ENCODE results near the gene PDK4.

The PDK4 gene

GRCh38 chr7:95550546-95550945 is 45.8 kb downstream of the PDK4 start:
- H3K4me3 ChIP-seq (ENCODE audit: low read length), result no peak overlapping the region
- no peak for DNase-seq (ENCODE audit: low read depth)
- TF ChIP-seq, protein P1, sequence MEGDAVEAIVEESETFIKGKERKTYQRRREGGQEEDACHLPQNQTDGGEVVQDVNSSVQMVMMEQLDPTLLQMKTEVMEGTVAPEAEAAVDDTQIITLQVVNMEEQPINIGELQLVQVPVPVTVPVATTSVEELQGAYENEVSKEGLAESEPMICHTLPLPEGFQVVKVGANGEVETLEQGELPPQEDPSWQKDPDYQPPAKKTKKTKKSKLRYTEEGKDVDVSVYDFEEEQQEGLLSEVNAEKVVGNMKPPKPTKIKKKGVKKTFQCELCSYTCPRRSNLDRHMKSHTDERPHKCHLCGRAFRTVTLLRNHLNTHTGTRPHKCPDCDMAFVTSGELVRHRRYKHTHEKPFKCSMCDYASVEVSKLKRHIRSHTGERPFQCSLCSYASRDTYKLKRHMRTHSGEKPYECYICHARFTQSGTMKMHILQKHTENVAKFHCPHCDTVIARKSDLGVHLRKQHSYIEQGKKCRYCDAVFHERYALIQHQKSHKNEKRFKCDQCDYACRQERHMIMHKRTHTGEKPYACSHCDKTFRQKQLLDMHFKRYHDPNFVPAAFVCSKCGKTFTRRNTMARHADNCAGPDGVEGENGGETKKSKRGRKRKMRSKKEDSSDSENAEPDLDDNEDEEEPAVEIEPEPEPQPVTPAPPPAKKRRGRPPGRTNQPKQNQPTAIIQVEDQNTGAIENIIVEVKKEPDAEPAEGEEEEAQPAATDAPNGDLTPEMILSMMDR (conservative IDR thresholded peaks at IDR 0.05; ENCODE audit: low read depth, low read length), result no peak

DNA sequence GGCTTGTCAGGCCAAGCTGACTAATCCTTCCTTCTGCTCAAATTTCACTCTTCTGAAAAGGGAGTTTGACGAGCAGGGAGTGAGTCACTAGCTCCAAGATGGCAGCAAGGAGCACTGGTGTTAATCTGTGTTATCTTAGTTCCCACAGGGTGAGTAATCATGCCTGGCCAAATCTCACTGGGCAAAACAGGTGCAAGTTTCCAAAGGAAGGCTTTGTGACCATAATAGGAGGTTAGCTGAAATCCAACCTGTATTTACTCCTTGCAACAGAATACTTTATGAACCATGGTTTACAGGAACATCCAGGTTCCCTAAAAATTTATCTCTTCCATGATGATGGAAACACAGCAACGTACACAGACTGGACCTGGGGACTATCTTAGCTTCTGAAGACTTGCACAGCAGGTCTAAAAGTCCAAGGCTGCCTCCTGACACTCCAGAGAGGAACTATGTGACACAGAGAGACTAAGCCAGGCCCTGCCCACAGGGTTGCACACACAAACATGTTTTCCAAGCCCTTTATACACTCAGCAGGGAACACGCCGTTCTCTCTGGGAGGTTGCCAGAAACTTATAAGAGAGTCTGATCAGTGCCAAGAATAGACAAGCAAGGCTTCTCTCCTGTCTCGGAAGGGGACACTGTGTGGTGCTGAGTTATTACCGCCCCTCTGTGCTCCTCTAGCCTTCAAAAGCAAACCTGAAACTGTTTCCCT is 46.3 kb downstream of the PDK4 start:
- no peak overlapping the region for H3K4me3 ChIP-seq (ENCODE audit: low read length)
- DNase-seq (ENCODE audit: low read depth), result peak; percentile 87
- TF ChIP-seq, protein P1 (conservative IDR thresholded peaks at IDR 0.05; ENCODE audit: low read depth, low read length), result no peak

DNA sequence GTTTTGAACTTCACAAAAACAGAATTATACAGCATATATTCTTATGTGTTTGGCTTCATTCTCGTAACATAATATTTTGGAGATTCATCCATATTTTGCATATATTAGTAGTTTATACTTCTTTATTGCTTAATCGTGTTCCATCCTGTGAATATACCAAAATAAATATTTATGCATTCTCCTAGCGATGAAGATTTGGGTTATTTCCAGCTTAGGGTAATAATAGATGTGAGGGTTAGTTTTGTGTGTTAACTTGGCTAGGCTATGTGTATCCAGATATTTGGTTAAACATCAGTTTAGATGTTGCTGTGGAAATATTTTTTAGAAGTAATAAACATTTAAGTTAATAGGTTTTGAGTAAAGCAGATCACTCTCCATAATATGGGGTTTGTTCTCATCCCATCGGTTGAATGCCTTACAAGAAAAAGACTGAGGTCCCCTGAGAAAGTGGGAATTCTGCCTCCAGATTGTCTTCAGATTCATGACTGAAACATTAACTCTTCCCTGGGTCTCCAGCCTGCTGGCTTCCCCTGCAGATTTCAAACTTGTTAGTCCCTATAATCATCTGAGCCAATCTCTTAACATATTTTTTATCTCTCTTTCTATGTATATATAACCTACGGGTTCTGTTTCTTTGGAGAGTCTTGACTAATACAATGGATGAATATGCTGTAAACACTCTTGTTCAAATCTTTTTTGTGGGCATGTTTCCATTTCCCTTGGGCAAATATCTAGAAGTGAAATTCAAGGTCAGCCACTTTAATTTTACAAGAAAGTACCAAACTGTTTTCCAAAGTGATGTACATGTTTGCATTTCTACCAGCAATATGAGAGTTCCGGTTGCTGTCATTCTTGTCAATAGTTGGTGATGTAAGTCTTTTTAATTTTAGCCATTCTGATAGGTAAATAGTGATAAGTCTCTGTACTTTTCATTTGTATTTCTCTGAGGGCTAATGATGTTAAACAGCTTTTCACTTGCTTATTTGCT is 48.7 kb downstream of the PDK4 start:
- DNase-seq (ENCODE audit: low read depth), result no peak
- TF ChIP-seq, protein P1 (conservative IDR thresholded peaks at IDR 0.05; ENCODE audit: low read depth, low read length), result no peak

GRCh38 chr7:95546647-95547046 is 49.7 kb downstream of the PDK4 start:
- TF ChIP-seq, protein P1 (conservative IDR thresholded peaks at IDR 0.05; ENCODE audit: low read depth, low read length), result no peak
- no peak overlapping the region for H3K4me3 ChIP-seq (ENCODE audit: low read length)
- no peak for DNase-seq (ENCODE audit: low read depth)

More for the DNA sequence above, 48.7 kb downstream of the PDK4 start:
- no peak overlapping the region for H3K4me3 ChIP-seq (ENCODE audit: low read length)

GRCh38 chr7:95545673-95546072 is 50.6 kb downstream of the PDK4 start:
- H3K4me3 ChIP-seq (ENCODE audit: low read length), result no peak overlapping the region
- no peak for DNase-seq (ENCODE audit: low read depth)
- TF ChIP-seq, protein P1 (conservative IDR thresholded peaks at IDR 0.05; ENCODE audit: low read depth, low read length), result no peak

- H3K4me3 ChIP-seq (ENCODE audit: low read length), result peak overlapping the region; percentile 21
- DNase-seq (ENCODE audit: low read depth), result peak; percentile 21
- TF ChIP-seq, protein P1 (conservative IDR thresholded peaks at IDR 0.05; ENCODE audit: low read depth, low read length), result peak; percentile 88
These were observed 51.2 kb downstream of the PDK4 start for GRCh38 chr7:95545007-95545615.

Data from retinal pigment epithelial cell (primary cell).